ENCODE measurements around the gene RPH3AL.

DNA sequence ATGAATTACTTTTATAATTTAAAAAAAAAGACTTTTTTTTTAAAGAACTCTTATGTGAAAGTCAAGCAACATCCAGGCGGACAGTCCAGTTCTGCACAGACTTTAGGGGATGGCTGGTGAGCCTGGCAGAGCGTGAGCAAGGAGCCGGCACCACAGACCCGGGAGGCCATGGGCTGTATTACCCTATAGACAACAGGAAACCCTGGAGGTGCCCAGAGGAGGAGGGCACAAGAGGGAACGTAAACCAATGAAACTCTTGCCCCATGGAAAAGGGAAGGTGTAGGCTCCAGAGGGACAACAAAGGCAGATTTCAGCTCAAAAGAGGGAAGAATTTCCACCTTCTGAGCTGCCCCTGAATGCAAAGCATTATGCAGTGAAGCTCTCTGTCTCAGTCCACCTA is 25.5 kb upstream of the RPH3AL start:
- TF ChIP-seq EP300 (IDR thresholded peaks at IDR 0.05) (no peak), POLR2A (IDR thresholded peaks at IDR 0.05) (no peak), CTCF (IDR thresholded peaks at IDR 0.05) (no peak), POLR2AphosphoS5 (IDR thresholded peaks at IDR 0.05) (no peak)

All from gastroesophageal sphincter (tissue), 3 donors.